H9 (cell line): ENCODE results near the gene IFRD2. TPM values are rescaled to one million over a fixed set of nuclear protein-coding genes. Genes with fewer than 3 reads are reported as not detected.

Experiments
- DNase-seq: peaks from one replicate; pipeline ENCODE4 v3.0.0-alpha.2; 2017
- H2AFZ ChIP-seq: one replicate; pipeline ENCODE4 v1.6.1; 2013; ENCODE audit warnings: mild to moderate bottlenecking, low read length, control low read depth, moderate library complexity
- H2AK5ac ChIP-seq: 2 replicates; pipeline ENCODE4 v1.6.1; 2013; ENCODE audit warnings: low read length, control low read depth, mixed read lengths; ENCODE audit not compliant: insufficient read length
- H2BK120ac ChIP-seq: one replicate; pipeline ENCODE4 v1.6.1; 2013; ENCODE audit warnings: low read depth, mild to moderate bottlenecking, low read length, control low read depth, inconsistent platforms; ENCODE audit not compliant: poor library complexity, severe bottlenecking
- H2BK12ac ChIP-seq: 2 replicates; pipeline ENCODE4 v1.6.1; 2013; ENCODE audit warnings: low read length, control low read depth, mixed read lengths, low read depth; ENCODE audit not compliant: insufficient read length
- H2BK15ac ChIP-seq: 2 replicates; pipeline ENCODE4 v1.6.1; 2013; ENCODE audit warnings: low read depth, low read length, control low read depth
- H2BK20ac ChIP-seq: one replicate; pipeline ENCODE4 v1.6.1; 2013; ENCODE audit warnings: low read depth, mild to moderate bottlenecking, low read length, control low read depth, inconsistent platforms; ENCODE audit not compliant: poor library complexity, severe bottlenecking
- H2BK5ac ChIP-seq: 2 replicates; pipeline ENCODE4 v1.6.1; 2013; ENCODE audit warnings: low read length, control low read depth, mixed read lengths; ENCODE audit not compliant: insufficient read length
- H3K14ac ChIP-seq: 2 replicates; pipeline ENCODE4 v1.6.1; 2013; ENCODE audit warnings: low read length, control low read depth; ENCODE audit not compliant: insufficient read depth
- H3K18ac ChIP-seq: 2 replicates; pipeline ENCODE4 v1.6.1; 2013; ENCODE audit warnings: low read depth, mild to moderate bottlenecking, mixed read lengths, low read length, control low read depth; ENCODE audit not compliant: insufficient read length
- H3K23ac ChIP-seq: 2 replicates; pipeline ENCODE4 v1.6.1; 2013; ENCODE audit warnings: low read length, control low read depth, mixed read lengths, low read depth; ENCODE audit not compliant: insufficient read length
- H3K23me2 ChIP-seq: 2 replicates; pipeline ENCODE4 v1.6.1; 2013; ENCODE audit warnings: low read depth, mild to moderate bottlenecking, mixed read lengths, low read length, control low read depth; ENCODE audit not compliant: insufficient read length, poor library complexity, severe bottlenecking
- H3K27ac ChIP-seq: 2 replicates; pipeline ENCODE4 v1.5.1; 2013; ENCODE audit warnings: low read length, control low read depth, mixed read lengths, low read depth; ENCODE audit not compliant: insufficient read length
- H3K27me3 ChIP-seq: 2 replicates; pipeline ENCODE4 v1.6.1; 2013; ENCODE audit warnings: low read length, control low read depth, inconsistent platforms; ENCODE audit not compliant: insufficient read depth
- H3K4ac ChIP-seq: 2 replicates; pipeline ENCODE4 v1.6.1; 2013; ENCODE audit warnings: low read depth, mild to moderate bottlenecking, control low read depth, inconsistent platforms, low read length, moderate library complexity
- H3K4me1 ChIP-seq: 2 replicates; pipeline ENCODE4 v1.6.1; 2013; ENCODE audit warnings: low read length, control low read depth, inconsistent platforms; ENCODE audit not compliant: insufficient read depth
- H3K4me2 ChIP-seq: 2 replicates; pipeline ENCODE4 v1.6.1; 2013; ENCODE audit warnings: low read length, control low read depth, mixed read lengths; ENCODE audit not compliant: insufficient read length, insufficient read depth
- H3K56ac ChIP-seq: 2 replicates; pipeline ENCODE4 v1.6.1; 2013; ENCODE audit warnings: low read depth, mild to moderate bottlenecking, mixed read lengths, low read length, control low read depth; ENCODE audit not compliant: insufficient read length
- H3K79me1 ChIP-seq: 2 replicates; pipeline ENCODE4 v1.6.1; 2013; ENCODE audit warnings: low read depth, mild to moderate bottlenecking, moderate library complexity, low read length, control low read depth, inconsistent platforms; ENCODE audit not compliant: insufficient read depth, poor library complexity, severe bottlenecking
- H3K79me2 ChIP-seq: 2 replicates; pipeline ENCODE4 v1.6.1; 2013; ENCODE audit warnings: low read length, control low read depth, inconsistent platforms; ENCODE audit not compliant: insufficient read depth
- H3K9ac ChIP-seq: 2 replicates; pipeline ENCODE4 v1.6.1; 2013; ENCODE audit warnings: low read length, control low read depth, mixed read lengths; ENCODE audit not compliant: insufficient read length; ENCODE audit errors: extremely low read depth
- H3K9me3 ChIP-seq: one replicate; pipeline ENCODE4 v1.6.1; 2013; ENCODE audit warnings: low read depth, low read length, inconsistent platforms; ENCODE audit not compliant: control insufficient read depth
- H3T11ph ChIP-seq: one replicate; pipeline ENCODE4 v1.6.1; 2013; ENCODE audit warnings: mild to moderate bottlenecking, low read length, control low read depth, inconsistent platforms
- H4K20me1 ChIP-seq: one replicate; pipeline ENCODE4 v1.6.1; 2013; ENCODE audit not compliant: control insufficient read depth, insufficient read length, insufficient read depth
- H4K5ac ChIP-seq: 2 replicates; pipeline ENCODE4 v1.6.1; 2013; ENCODE audit warnings: low read depth, mild to moderate bottlenecking, mixed read lengths, low read length, control low read depth; ENCODE audit not compliant: insufficient read length
- H4K8ac ChIP-seq: replicated peaks from 2 replicates; pipeline ENCODE4 v1.6.1; 2013; ENCODE audit warnings: low read length, control low read depth, mixed read lengths, low read depth; ENCODE audit not compliant: insufficient read length
- H4K91ac ChIP-seq: 2 replicates; pipeline ENCODE4 v1.6.1; 2013; ENCODE audit warnings: low read depth, mild to moderate bottlenecking, moderate library complexity, mixed read lengths, low read length, control low read depth; ENCODE audit not compliant: insufficient read length
- H3K27ac Mint-ChIP-seq, 3 experiments: 2 replicates in 2 of 3; 3 replicates in 1 of 3; pipeline ENCODE4 v1.8.0; 2020 to 2021; ENCODE audit warnings: mixed read lengths in 3 of 3, mild to moderate bottlenecking in 1 of 3, moderate library complexity in 1 of 3
- H3K27me3 Mint-ChIP-seq: 2 replicates; pipeline ENCODE4 v1.8.0; 2021; ENCODE audit warnings: low read depth, mild to moderate bottlenecking, moderate library complexity, mixed read lengths
- H3K36me3 Mint-ChIP-seq, 3 experiments: 2 replicates in 2 of 3; 3 replicates in 1 of 3; pipeline ENCODE4 v1.8.0; 2020 to 2021; ENCODE audit warnings: low read depth in 3 of 3, mixed read lengths in 3 of 3; ENCODE audit not compliant: insufficient read depth in 1 of 3
- H3K4me1 Mint-ChIP-seq, 2 experiments: 2 replicates each; pipeline ENCODE4 v1.8.0; 2020; ENCODE audit warnings: mixed read lengths in 2 of 2
- H3K4me3 Mint-ChIP-seq, 2 experiments: 2 replicates in 1 of 2; 3 replicates in 1 of 2; pipeline ENCODE4 v1.8.0; 2020 to 2021; ENCODE audit warnings: mild to moderate bottlenecking in 2 of 2, mixed read lengths in 2 of 2, moderate library complexity in 1 of 2
- H3K9me3 Mint-ChIP-seq, 2 experiments: 2 replicates in 1 of 2; 3 replicates in 1 of 2; pipeline ENCODE4 v1.8.0; 2020; ENCODE audit warnings: mild to moderate bottlenecking in 2 of 2, mixed read lengths in 2 of 2, moderate library complexity in 1 of 2
- CTCF ChIP-seq: fragments of 200-600 bp; sonication (generic); conservative IDR thresholded peaks from 3 replicates; pipeline ENCODE4 v1.8.0; 2021; ENCODE audit warnings: antibody characterized with exemption, mild to moderate bottlenecking
- WGBS: extraction: QIAGEN DNeasy Blood & Tissue Kit; methylation state at CpG from one replicate; pipeline ENCODE4 v1.1.7; 2013; ENCODE audit warnings: missing lambda C conversion rate, low lambda C conversion rate, mixed read lengths; ENCODE audit not compliant: insufficient read length; ENCODE audit errors: extremely low coverage; 5-methylcytosine and 5-hydroxymethylcytosine counted together
- total RNA-seq: library from RNA; stranded (reverse); gene quantifications from 2 replicates; pipeline ENCODE4 v1.2.1, GENCODE V29; 2021

IFRD2 gene
- total RNA-seq, 1 experiment from 2014 or later: 109 TPM

GRCh38 chr3:50337175-50337861, 45.1 kb upstream of the IFRD2 start:
- no peaks in the 10 kb centered on the region; a peak in 1 of 5 replicates for H3K9me3 Mint-ChIP-seq
- H3K79me2 ChIP-seq: peaks cover 5% of the 10 kb centered on the region; the same call in 1 of the 2 replicates
- no peaks in the 10 kb centered on the region for H3K79me1 ChIP-seq
- no peaks in the 10 kb centered on the region for H4K20me1 ChIP-seq
- peak; percentile 99 for DNase-seq
- no peak overlapping the region for H2BK15ac ChIP-seq
- peak overlapping the region; percentile 54 for H3K9ac ChIP-seq
- H3T11ph ChIP-seq: no peak overlapping the region
- peak overlapping the region; percentile 88 for H3K14ac ChIP-seq
- H3K18ac ChIP-seq: peak overlapping the region; percentile 44
- H3K23ac ChIP-seq: no peak overlapping the region
- H2BK12ac ChIP-seq: no peak overlapping the region
- peaks cover 29 to 44% of the 10 kb centered on the region in 2 experiments for H3K4me1 Mint-ChIP-seq
- H3K23me2 ChIP-seq: peaks cover 24% of the 10 kb centered on the region
- H2AFZ ChIP-seq: no peak overlapping the region
- H3K4me2 ChIP-seq: peak overlapping the region; percentile 69
- no peak overlapping the region for H4K8ac ChIP-seq
- H3K27ac Mint-ChIP-seq: peak overlapping the region; percentile 97 to 99 (median 98)
- peaks cover 43% of the 10 kb centered on the region for H3K27me3 Mint-ChIP-seq
- no peak overlapping the region for H3K27ac ChIP-seq
- H4K91ac ChIP-seq: no peak overlapping the region
- H2BK5ac ChIP-seq: no peak overlapping the region
- no peak overlapping the region for H3K4ac ChIP-seq
- H3K36me3 Mint-ChIP-seq: peaks cover 0 to 16% (median 15%) of the 10 kb centered on the region in 3 experiments; a peak in 6 of 7 replicates
- H4K5ac ChIP-seq: no peak overlapping the region
- peaks cover 13% of the 10 kb centered on the region; the same call in 1 of the 2 replicates for H3K27me3 ChIP-seq
- no peaks in the 10 kb centered on the region for H3K9me3 ChIP-seq
- H3K4me3 Mint-ChIP-seq: peak overlapping the region; percentile 87 to 92
- H3K56ac ChIP-seq: no peak overlapping the region
- no peak overlapping the region for H2AK5ac ChIP-seq
- TF ChIP-seq CTCF: no peak
- H3K4me1 ChIP-seq: no peaks in the 10 kb centered on the region; the same call in 1 of the 2 replicates
- no CpG with 5 or more reads among the region's 79 CpGs for WGBS
- no peak overlapping the region for H2BK20ac ChIP-seq
- H2BK120ac ChIP-seq: no peak overlapping the region
